ENCODE results near the gene ATP6V0D1.

DNA sequence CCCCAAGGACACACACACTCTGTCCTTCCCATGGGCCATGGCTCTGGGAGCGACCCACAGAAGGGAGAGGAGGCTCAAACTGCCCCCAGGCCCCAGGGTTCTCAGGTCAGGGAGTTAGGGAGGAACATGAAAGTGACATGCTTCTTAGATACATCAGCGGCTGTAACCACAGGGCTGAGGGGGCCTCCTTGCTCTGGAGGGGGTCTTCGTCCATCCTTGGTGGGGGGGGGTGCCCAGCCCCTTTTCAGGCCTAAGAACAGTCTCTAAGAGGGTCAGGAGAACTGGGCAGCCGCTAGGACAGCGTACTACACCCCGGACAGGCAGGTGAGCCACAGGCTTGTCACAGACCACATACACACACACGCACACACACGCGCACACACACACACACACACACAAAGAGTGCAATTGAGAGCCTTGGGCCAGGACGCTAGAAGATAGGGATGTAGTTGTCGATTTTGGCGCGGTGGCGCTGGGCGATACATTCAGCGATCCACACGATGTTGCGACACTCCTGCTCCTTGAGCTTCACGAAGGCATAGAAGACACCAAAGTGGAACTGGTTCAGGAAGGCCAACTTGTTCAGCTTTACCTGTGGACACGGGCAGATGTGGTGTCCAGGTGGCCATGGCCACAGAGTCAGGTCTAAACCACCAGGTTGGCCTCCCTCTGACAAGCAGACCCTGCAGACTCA, 42.7 kb downstream of the ATP6V0D1 start:
- no peak for TF ChIP-seq POLR2A (IDR thresholded peaks at IDR 0.05; ENCODE audit: low read length)
- no peak for TF ChIP-seq GATA1 (IDR thresholded peaks at IDR 0.05; ENCODE audit: low read depth, low read length)

Data from erythroblast (primary cell).